ENCODE data around the gene TRIM5.
A peak's percentile ranks its signal among the peaks of the same experiment; 100 is the strongest.
"Not testable (repeated sequence)": the region's sequence is repeated elsewhere in the genome, so short reads cannot be mapped to it uniquely, and the experiment has no call there.

The TRIM5 gene

GRCh38 chr11:5684646-5685362, at the start of gene TRIM5:
Gene TRIM5, minus strand, starts transcription at chr11:5685074. Its CDS starts 4,897 bp downstream, at chr11:5680177.
- intact Hi-C loops (cut with DNase I) = no loop called here
- peak; percentile 36 to 91 (median 72) for DNase-seq

- no peak for DNase-seq
- intact Hi-C loops (cut with DNase I) = no loop called here
Measured at GRCh38 chr11:5727691-5728090, 42.8 kb upstream of the TRIM5 start.

- intact Hi-C loops (cut with DNase I) = no loop called here
- no peak for DNase-seq
Measured at GRCh38 chr11:5726351-5726750, 41.5 kb upstream of the TRIM5 start.

GRCh38 chr11:5722622-5723021, 37.7 kb upstream of the TRIM5 start:
- no peak for DNase-seq
- intact Hi-C loops (cut with DNase I) = no loop called here

- no peak for DNase-seq
- intact Hi-C loops (cut with DNase I) = no loop called here
Measured at GRCh38 chr11:5719703-5720495, 35.0 kb upstream of the TRIM5 start.

GRCh38 chr11:5716518-5716917, 31.6 kb upstream of the TRIM5 start:
- DNase-seq; intact Hi-C loops (cut with DNase I): not testable (repeated sequence)

GRCh38 chr11:5713695-5714094, 28.8 kb upstream of the TRIM5 start:
- intact Hi-C loops (cut with DNase I) = no loop called here
- DNase-seq = no peak

- no peak for DNase-seq
- intact Hi-C loops (cut with DNase I) = no loop called here
Measured at GRCh38 chr11:5712507-5712906, 27.6 kb upstream of the TRIM5 start.

- no peak for DNase-seq
- intact Hi-C loops (cut with DNase I) = no loop called here
Measured at GRCh38 chr11:5705688-5706087, 20.8 kb upstream of the TRIM5 start.

GRCh38 chr11:5703741-5704536, 19.1 kb upstream of the TRIM5 start:
- intact Hi-C loops (cut with DNase I) = no loop called here
- DNase-seq = no peak

- no peak for DNase-seq
Measured at GRCh38 chr11:5701055-5701577, 16.2 kb upstream of the TRIM5 start.

GRCh38 chr11:5700421-5701054, 15.7 kb upstream of the TRIM5 start:
- intact Hi-C loops (cut with DNase I) = no loop called here
- DNase-seq = no peak

More at GRCh38 chr11:5701055-5701577, 16.2 kb upstream of the TRIM5 start:
- intact Hi-C loops (cut with DNase I) = no loop called here

- DNase-seq = no peak
- intact Hi-C loops (cut with DNase I) = no loop called here
Measured at GRCh38 chr11:5698281-5698680, 13.4 kb upstream of the TRIM5 start.

GRCh38 chr11:5696210-5696609, 11.3 kb upstream of the TRIM5 start:
- no peak for DNase-seq
- intact Hi-C loops (cut with DNase I) = no loop called here

GRCh38 chr11:5695580-5695979, 10.7 kb upstream of the TRIM5 start:
- intact Hi-C loops (cut with DNase I) = no loop called here
- no peak for DNase-seq

GRCh38 chr11:5694642-5695041, 9.8 kb upstream of the TRIM5 start:
- no peak for DNase-seq
- intact Hi-C loops (cut with DNase I) = no loop called here

- DNase-seq = no peak
- intact Hi-C loops (cut with DNase I) = no loop called here
Measured at GRCh38 chr11:5691964-5692361, 7.1 kb upstream of the TRIM5 start.

GRCh38 chr11:5691238-5691963, 6.5 kb upstream of the TRIM5 start:
- DNase-seq; intact Hi-C loops (cut with DNase I): not testable (repeated sequence)
